HepG2 (cell line): ENCODE data around the gene EEFSEC. TPM values are rescaled to one million over a fixed set of nuclear protein-coding genes. Genes with fewer than 3 reads are reported as not detected.

Source experiments
- ATAC-seq: fragments of 200-7000 bp; cut with Tn5 transposase; 3 replicates; pipeline ENCODE4 v1.9.1; 2020; ENCODE audit warnings: mild to moderate bottlenecking, moderate library complexity
- BruUV-seq: library from RNA; stranded (reverse); fragments of 400-500 nt; replicated peaks from 2 replicates; lab custom pipeline; 2021; lab: Mats Ljungman, UMichigan
- CTCF ChIA-PET: fragments of 300-600 bp; formaldehyde crosslinking; extraction: SDS; loops from one replicate; lab custom pipeline; 2021; ENCODE audit warnings: low total read pairs, inconsistent platforms, low intra/inter-chr PET ratio; lab: Yijun Ruan, JAX
- POLR2A ChIA-PET: fragments of 350-600 bp; sonication (Branson Sonifier 250); formaldehyde crosslinking; loops from one replicate; lab custom pipeline; 2020; ENCODE audit warnings: antibody characterized with exemption, inconsistent platforms; lab: Yijun Ruan, JAX
- DNase-seq: peaks from one replicate; pipeline ENCODE4 v3.0.0-alpha.2; 2015; ENCODE audit warnings: low spot score
- FAIRE-seq: peaks from 3 replicates; lab custom pipeline; 2011; peaks lifted over from hg19 to GRCh38; lab: Jason Lieb, UNC
- H2AFZ ChIP-seq: one replicate; pipeline ENCODE4 v1.6.1; 2011; ENCODE audit warnings: low read length, inconsistent platforms
- H3K27ac ChIP-seq: fragments of 300-600 bp; 3 replicates; pipeline ENCODE4 v1.8.0; 2011; ENCODE audit warnings: mixed run types, mild to moderate bottlenecking, mixed read lengths, low read length, inconsistent platforms; ENCODE audit not compliant: insufficient read depth; ENCODE audit errors: extremely low read length
- H3K27me3 ChIP-seq, 2 experiments: fragments of 200-600 bp in 1 of 2; 2 replicates in 1 of 2; 3 replicates in 1 of 2; pipeline versions ENCODE4 v1.6.0 to v1.8.0; 2011; ENCODE audit warnings: low read length in 2 of 2, mild to moderate bottlenecking in 2 of 2, moderate library complexity in 2 of 2, inconsistent platforms in 1 of 2; ENCODE audit not compliant: insufficient read depth in 2 of 2, control insufficient read depth in 1 of 2
- H3K36me3 ChIP-seq, 2 experiments: fragments of 200-600 bp in 1 of 2; replicated peaks in 1 of 2; 2 replicates in 1 of 2; 3 replicates in 1 of 2; pipeline versions ENCODE4 v1.5.1 to v1.8.0; 2011; ENCODE audit warnings: low read length in 2 of 2, inconsistent platforms in 1 of 2; ENCODE audit not compliant: insufficient read depth in 2 of 2, control insufficient read depth in 1 of 2
- H3K4me1 ChIP-seq: 2 replicates; pipeline ENCODE4 v1.5.1; 2012; ENCODE audit warnings: low read length, inconsistent platforms; ENCODE audit not compliant: insufficient read depth
- H3K4me2 ChIP-seq: 2 replicates; pipeline ENCODE4 v1.6.0; 2011; ENCODE audit warnings: low read depth, low read length, inconsistent platforms
- H3K4me3 ChIP-seq, 3 experiments: fragments of 200-600 bp in 1 of 3; sonication (generic), shearing (Covaris generic) in 1 of 3; replicated peaks in 1 of 3; 2 replicates each; pipeline ENCODE4 v1.5.1; 2011 to 2016; ENCODE audit warnings: low read length in 3 of 3, inconsistent platforms in 2 of 3, low read depth in 2 of 3, mild to moderate bottlenecking in 2 of 3, control low read depth in 1 of 3, mixed read lengths in 1 of 3; ENCODE audit not compliant: insufficient read depth in 1 of 3
- H3K79me2 ChIP-seq: one replicate; pipeline ENCODE4 v1.6.1; 2011; ENCODE audit warnings: low read length, inconsistent platforms; ENCODE audit not compliant: insufficient read depth
- H3K9ac ChIP-seq: 2 replicates; pipeline ENCODE4 v1.6.0; 2011; ENCODE audit warnings: mild to moderate bottlenecking, low read depth, low read length, inconsistent platforms; ENCODE audit not compliant: insufficient read depth
- H3K9me3 ChIP-seq: 2 replicates; pipeline ENCODE4 v1.5.1; 2012; ENCODE audit warnings: mild to moderate bottlenecking, low read length
- H4K20me1 ChIP-seq: 2 replicates; pipeline ENCODE4 v1.6.0; 2011; ENCODE audit warnings: inconsistent platforms, mild to moderate bottlenecking, low read length, moderate library complexity; ENCODE audit not compliant: insufficient read depth
- FOSL2 ChIP-seq: sonication (generic); formaldehyde crosslinking; IDR thresholded peaks from 2 replicates; pipeline ENCODE4 v1.4.0; 2020; ENCODE audit warnings: missing genetic modification reagents
- HNF4A ChIP-seq: sonication (generic); formaldehyde crosslinking; IDR thresholded peaks from 2 replicates; pipeline ENCODE4 v1.4.0; 2020; ENCODE audit warnings: missing genetic modification reagents
- KLF13 ChIP-seq: sonication (generic); formaldehyde crosslinking; IDR thresholded peaks from 2 replicates; pipeline ENCODE4 v1.4.0; 2020; ENCODE audit warnings: mild to moderate bottlenecking, missing genetic modification reagents
- MXD1 ChIP-seq: sonication (generic); formaldehyde crosslinking; IDR thresholded peaks from 2 replicates; pipeline ENCODE4 v1.4.0; 2020; ENCODE audit warnings: mild to moderate bottlenecking, missing genetic modification reagents
- NR2C2 ChIP-seq: sonication (generic); formaldehyde crosslinking; IDR thresholded peaks from 2 replicates; pipeline ENCODE4 v1.4.0; 2020; ENCODE audit warnings: missing genetic modification reagents, mild to moderate bottlenecking, moderate library complexity, borderline replicate concordance
- SCMH1 ChIP-seq: sonication (generic); formaldehyde crosslinking; IDR thresholded peaks from 2 replicates; pipeline ENCODE4 v1.9.0; 2021; ENCODE audit warnings: missing genetic modification reagents, mild to moderate bottlenecking, borderline replicate concordance
- UBTF ChIP-seq: sonication (generic); formaldehyde crosslinking; IDR thresholded peaks from 2 replicates; pipeline ENCODE4 v1.4.0; 2020; ENCODE audit warnings: mild to moderate bottlenecking, missing genetic modification reagents
- ZBTB33 ChIP-seq: sonication (generic); formaldehyde crosslinking; IDR thresholded peaks from 2 replicates; pipeline ENCODE4 v1.4.0; 2020; ENCODE audit warnings: missing genetic modification reagents
- ZBTB38 ChIP-seq: sonication (generic); formaldehyde crosslinking; IDR thresholded peaks from 2 replicates; pipeline ENCODE4 v1.5.1; 2020; ENCODE audit warnings: mild to moderate bottlenecking, missing genetic modification reagents
- ZFX ChIP-seq: sonication (generic); formaldehyde crosslinking; IDR thresholded peaks from 2 replicates; pipeline ENCODE4 v1.4.0; 2020; ENCODE audit warnings: mild to moderate bottlenecking, low read depth, missing genetic modification reagents, moderate library complexity
- ZNF138 ChIP-seq: sonication (generic); formaldehyde crosslinking; IDR thresholded peaks from 2 replicates; pipeline ENCODE4 v1.5.0; 2020; ENCODE audit warnings: mild to moderate bottlenecking, low read depth, missing genetic modification reagents
- ZNF446 ChIP-seq: sonication (generic); formaldehyde crosslinking; IDR thresholded peaks from 2 replicates; pipeline ENCODE4 v1.5.0; 2020; ENCODE audit warnings: mild to moderate bottlenecking, missing genetic modification reagents
- ZNF737 ChIP-seq: sonication (generic); formaldehyde crosslinking; IDR thresholded peaks from 2 replicates; pipeline ENCODE4 v1.5.0; 2020; ENCODE audit warnings: missing genetic modification reagents, mild to moderate bottlenecking, borderline replicate concordance
- WGBS: methylation state at CpG from one replicate; pipeline ENCODE4 v1.1.6; 2017; ENCODE audit warnings: low lambda C conversion rate; 5-methylcytosine and 5-hydroxymethylcytosine counted together
- in situ Hi-C: cut with HindIII; loops from 2 replicates; pipeline ENCODE4 v1.10.0; 2017; ENCODE audit warnings: low pct_unique_long_range_greater_than_20kb; ENCODE audit not compliant: extremely low pct_ligation_motif_present
- intact Hi-C: fragments of 100-400 bp; cut with micrococcal nuclease; formaldehyde crosslinking; loops from one replicate; pipeline ENCODE4 v1.10.0; 2022; ENCODE audit not compliant: unreplicated experiment
- polyA plus RNA-seq, 8 experiments: library from polyadenylated mRNA; depleted of rRNA in 3 of 8; stranded (reverse) in 7 of 8; unstranded in 1 of 8; fragments of >200 nt; fragmentation: Illumina TruSeq in 4 of 8; extraction: Trizol in 4 of 8; gene quantifications; 2 replicates each; pipeline versions ENCODE4 v1.2.1 to v1.2.3, GENCODE V29; 2011 to 2016; ENCODE audit warnings: low read depth in 4 of 8, missing spikeins in 1 of 8, mixed read lengths in 1 of 8; ENCODE audit not compliant: insufficient read depth in 1 of 8
- total RNA-seq, 5 experiments: library from RNA; depleted of rRNA; stranded (reverse); fragments of >200 nt; fragmentation: Illumina TruSeq; extraction: Trizol; gene quantifications; 2 replicates each; pipeline ENCODE4 v1.2.3, GENCODE V29; 2016; ENCODE audit warnings: low read depth in 1 of 5

The EEFSEC gene
- total and polyA plus RNA-seq, 2 of the 13 experiments (the other 11 are each of a cell fraction or from before 2014, with no cell fraction given), result 6.4 to 24.2 TPM

- TF ChIP-seq NR2C2 (CRISPR knock-in tag), result peak; percentile 47; the same call in 1 of the 2 replicates
- TF ChIP-seq FOSL2 (CRISPR knock-in tag), result 0 out of 2 replicates have a peak, but pooled peaks have one; percentile 44
- TF ChIP-seq ZFX (CRISPR knock-in tag), result no peak
These were observed 64.6 kb downstream of the EEFSEC start (continued) for GRCh38 chr3:128217702-128218547.

- CTCF ChIA-PET, result no interaction called here
- ATAC-seq, result peak; percentile 79
- no peak overlapping the region for H3K9ac ChIP-seq
- no peaks in the 10 kb centered on the region for H3K27me3 ChIP-seq
- WGBS, result 88% methylated on average over 13 of the region's 13 CpGs
- H3K4me1 ChIP-seq, result peaks cover 21% of the 10 kb centered on the region
- intact Hi-C loops, result no loop called here
- H2AFZ ChIP-seq, result no peak overlapping the region
- in situ Hi-C loops, result no loop called here
- DNase-seq, result no peak
- FAIRE-seq, result no peak
- POLR2A ChIA-PET, result interaction anchor here (1.3 to 1.4 kb wide), 2 partner anchors 51 to 269 kb away, joined by 3 to 4 read pairs; no protein-coding TSS in a partner anchor
- TF ChIP-seq ZNF446 (CRISPR knock-in tag) (no peak), MXD1 (CRISPR knock-in tag) (no peak), ZNF737 (CRISPR knock-in tag) (0 out of 2 replicates have a peak, but pooled peaks have one; percentile 32), UBTF (no peak), ZBTB38 (CRISPR knock-in tag) (peak; percentile 76), ZNF138 (CRISPR knock-in tag) (no peak), KLF13 (CRISPR knock-in tag) (no peak), HNF4A (CRISPR knock-in tag) (0 out of 2 replicates have a peak, but pooled peaks have one; percentile 23), ZBTB33 (peak; percentile 26; the same call in 1 of the 2 replicates), SCMH1 (CRISPR knock-in tag) (no peak)
- H3K9me3 ChIP-seq, result peaks cover 15% of the 10 kb centered on the region
- no peak overlapping the region for H3K4me2 ChIP-seq
- no peaks in the 10 kb centered on the region for H3K79me2 ChIP-seq
- no peaks in the 10 kb centered on the region for H4K20me1 ChIP-seq
- peaks cover 2 to 12% of the 10 kb centered on the region in 2 experiments; a peak in 2 of 5 replicates for H3K36me3 ChIP-seq
- H3K4me3 ChIP-seq, result no peak overlapping the region
- no peak overlapping the region for H3K27ac ChIP-seq
- BruUV-seq, result no TSS peak
These were observed 65.4 kb downstream of the EEFSEC start for GRCh38 chr3:128218548-128219257.
